Forelimb muscle (tissue), 1 donor: ENCODE data around the gene HS6ST2. TPM values are rescaled to one million over a fixed set of nuclear protein-coding genes. Genes with fewer than 3 reads are reported as not detected.

Experiments used
- DNase-seq: peaks from one replicate; pipeline ENCODE4 v3.0.0-alpha.2; 2013; ENCODE audit warnings: low read depth
- polyA plus RNA-seq: library from polyadenylated mRNA; unstranded; fragments of 120-200 nt; gene quantifications from one replicate; pipeline ENCODE4 v1.2.1, GENCODE V29; 2013; ENCODE audit not compliant: insufficient read length

Gene HS6ST2
- polyA plus RNA-seq, 1 donor: 46.5 TPM

GRCh38 chrX:132848296-132848970, 110.0 kb downstream of the HS6ST2 start:
- DNase-seq: no peak

GRCh38 chrX:132843363-132843762, 115.1 kb downstream of the HS6ST2 start:
- DNase-seq: no peak

DNA sequence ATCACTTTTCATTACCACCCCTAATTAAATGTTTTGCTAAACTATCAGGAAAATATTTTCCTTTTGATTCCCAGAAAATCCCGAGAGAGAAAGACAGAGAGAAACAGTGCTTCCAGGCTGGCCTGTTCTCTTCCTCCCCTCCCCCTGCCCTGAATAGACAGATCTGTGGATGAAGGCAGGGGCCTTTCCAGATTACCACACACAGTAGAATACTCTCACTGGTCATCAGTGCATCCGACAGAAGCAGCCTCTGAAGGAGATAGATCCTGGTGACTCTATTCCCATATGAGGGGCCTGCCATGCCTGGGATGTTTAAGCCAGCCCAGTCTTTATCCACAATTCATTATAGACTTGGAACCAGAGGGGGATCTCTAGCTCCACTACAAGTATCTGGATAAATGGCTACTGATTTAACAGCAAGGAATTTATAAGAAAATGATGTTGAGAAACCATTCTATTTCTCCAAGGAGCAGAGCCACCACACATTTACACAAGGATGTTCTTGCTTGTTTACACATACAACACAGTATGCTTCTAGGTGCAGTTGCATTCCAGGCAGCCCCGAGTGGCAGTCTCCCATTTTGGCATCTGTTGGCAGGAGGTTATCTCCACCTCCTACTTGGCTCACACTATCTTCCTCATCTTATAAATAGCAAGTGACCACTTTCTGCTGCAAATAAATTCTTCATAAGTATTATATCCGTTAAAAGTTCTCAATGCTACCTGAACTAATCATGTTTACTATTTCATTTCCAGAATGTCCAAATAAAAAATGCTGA, 115.8 kb downstream of the HS6ST2 start:
- no peak for DNase-seq

- DNase-seq: no peak
Measured at GRCh38 chrX:132837967-132838366, 120.5 kb downstream of the HS6ST2 start.

- DNase-seq: no peak
Measured at GRCh38 chrX:132837126-132837525, 121.3 kb downstream of the HS6ST2 start.

DNA sequence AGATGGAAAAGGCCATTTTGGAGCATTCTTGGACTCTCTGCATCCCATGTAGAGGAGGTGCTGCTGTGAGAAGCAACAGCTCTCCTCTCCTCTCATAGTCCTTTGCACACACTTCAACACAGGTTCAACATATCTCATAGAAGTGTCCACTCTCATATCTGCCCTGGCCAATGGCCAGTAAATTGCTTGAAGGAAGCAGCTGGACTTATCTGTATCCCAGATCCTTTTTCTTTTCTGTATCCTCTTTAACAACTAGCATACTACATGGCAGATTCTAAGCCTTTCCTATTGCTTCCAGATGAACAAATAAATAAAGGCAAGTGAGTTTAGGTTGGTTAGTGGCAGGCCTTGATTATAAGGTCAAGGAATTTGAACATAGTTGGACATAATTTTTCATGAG, 122.0 kb downstream of the HS6ST2 start:
- no peak for DNase-seq

- DNase-seq: no peak
Measured at GRCh38 chrX:132834741-132835140, 123.7 kb downstream of the HS6ST2 start.

GRCh38 chrX:132834109-132834508, 124.3 kb downstream of the HS6ST2 start:
- DNase-seq: no peak

DNA sequence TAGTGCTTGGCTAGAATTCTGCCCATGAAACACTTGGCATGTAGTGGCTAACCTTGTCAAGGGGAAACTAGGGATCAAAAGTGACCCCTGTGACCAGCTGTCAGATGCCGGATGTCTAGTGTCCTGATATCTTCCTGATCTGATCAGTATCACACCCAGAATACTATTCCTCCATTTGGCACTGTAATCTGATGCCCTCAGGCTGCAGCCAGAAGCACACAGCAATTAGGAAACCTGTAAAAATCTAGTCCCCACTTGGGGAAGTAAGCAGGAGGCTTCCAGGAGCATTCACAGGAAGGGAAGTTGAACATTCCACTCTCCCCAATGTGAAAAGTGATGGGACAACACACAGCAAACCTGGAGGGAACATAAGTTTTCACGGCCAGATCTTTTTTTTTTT, 125.1 kb downstream of the HS6ST2 start:
- no peak for DNase-seq

DNA sequence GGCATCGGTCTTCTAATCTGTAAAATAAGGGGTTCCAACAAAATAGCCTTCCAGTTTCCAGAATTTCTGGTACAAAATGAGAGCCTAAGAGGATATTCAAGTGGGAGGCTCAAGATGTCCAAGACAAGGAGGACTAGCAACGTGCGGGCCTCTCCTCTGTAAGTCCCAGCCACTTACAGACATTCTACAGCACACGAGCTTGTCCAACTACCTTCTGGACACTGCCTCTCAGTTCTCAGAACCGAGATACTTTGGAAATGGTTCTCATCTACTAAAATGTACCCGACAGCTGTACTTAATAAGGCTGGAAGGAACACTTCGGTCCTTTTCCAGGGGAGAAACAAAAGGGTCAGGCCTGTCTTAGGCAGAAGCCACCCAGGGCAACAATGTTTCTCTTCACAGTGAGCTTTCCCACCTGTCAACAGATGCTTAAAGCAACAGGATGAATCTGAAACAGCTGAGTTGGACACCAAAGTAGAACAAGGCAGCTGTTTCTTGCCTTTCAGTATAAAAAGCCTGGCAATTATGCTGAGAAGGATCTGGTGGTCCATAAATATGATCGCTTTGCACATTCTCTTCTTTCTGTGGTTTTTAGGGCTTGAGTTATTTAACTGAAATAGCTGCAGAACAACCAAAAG, 127.0 kb downstream of the HS6ST2 start:
- DNase-seq: no peak

- DNase-seq: no peak
Measured at GRCh38 chrX:132822634-132823012, 135.8 kb downstream of the HS6ST2 start.

GRCh38 chrX:132821974-132822633, 136.3 kb downstream of the HS6ST2 start:
- DNase-seq: no peak

- DNase-seq: no peak
Measured at GRCh38 chrX:132820675-132821074, 137.8 kb downstream of the HS6ST2 start.

DNA sequence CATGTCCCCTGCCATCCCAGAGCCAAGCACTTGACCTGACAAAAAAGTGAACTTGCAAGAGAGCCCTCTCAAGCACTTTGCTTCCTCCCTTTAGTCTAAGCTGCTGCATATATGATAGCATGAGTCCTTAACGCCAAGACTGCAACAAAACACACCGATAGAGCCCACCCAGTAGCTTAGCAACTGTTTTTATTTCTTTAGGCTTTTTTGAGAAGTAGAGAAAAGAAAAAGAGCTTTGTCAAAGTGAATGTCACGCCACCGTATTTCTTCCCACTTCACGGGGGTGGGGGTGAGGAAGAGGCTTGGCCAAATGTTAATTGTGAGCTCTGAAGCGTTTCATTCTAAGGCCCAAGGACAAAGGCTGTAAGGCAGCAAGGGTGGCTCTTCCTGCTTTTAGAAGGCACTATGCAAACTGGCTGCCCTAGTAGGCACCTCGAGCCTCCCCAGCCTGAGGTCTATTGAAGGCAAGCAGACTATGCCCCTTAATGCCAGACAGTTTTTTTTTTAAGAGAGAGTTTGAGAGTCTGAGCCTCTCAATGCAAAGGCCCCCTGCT, 138.6 kb downstream of the HS6ST2 start:
- DNase-seq: no peak

- no peak for DNase-seq
Measured at GRCh38 chrX:132818638-132819037, 139.8 kb downstream of the HS6ST2 start.

GRCh38 chrX:132815643-132816042, 142.8 kb downstream of the HS6ST2 start:
- no peak for DNase-seq

GRCh38 chrX:132810964-132811712, 147.3 kb downstream of the HS6ST2 start:
- DNase-seq: no peak

GRCh38 chrX:132810488-132810887, 147.9 kb downstream of the HS6ST2 start:
- no peak for DNase-seq

DNA sequence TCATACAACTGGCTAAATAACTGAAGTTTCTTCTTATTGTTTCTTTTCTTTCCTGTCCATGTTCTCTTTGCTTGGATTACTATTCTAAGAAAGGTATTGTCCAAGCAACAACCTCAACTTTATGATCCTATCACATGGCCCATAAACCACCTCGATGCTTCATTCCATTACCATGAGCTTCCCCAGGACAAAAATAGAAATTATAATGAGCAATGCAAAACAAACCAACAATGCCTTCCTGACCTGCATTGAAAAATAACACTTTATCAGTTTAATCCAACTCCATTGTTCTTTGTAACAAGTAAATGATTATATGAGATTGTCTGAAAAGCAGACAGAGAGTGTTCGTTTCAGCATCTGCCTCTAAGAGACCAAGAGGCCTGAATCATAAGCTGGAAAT, 148.8 kb downstream of the HS6ST2 start:
- DNase-seq: no peak

DNA sequence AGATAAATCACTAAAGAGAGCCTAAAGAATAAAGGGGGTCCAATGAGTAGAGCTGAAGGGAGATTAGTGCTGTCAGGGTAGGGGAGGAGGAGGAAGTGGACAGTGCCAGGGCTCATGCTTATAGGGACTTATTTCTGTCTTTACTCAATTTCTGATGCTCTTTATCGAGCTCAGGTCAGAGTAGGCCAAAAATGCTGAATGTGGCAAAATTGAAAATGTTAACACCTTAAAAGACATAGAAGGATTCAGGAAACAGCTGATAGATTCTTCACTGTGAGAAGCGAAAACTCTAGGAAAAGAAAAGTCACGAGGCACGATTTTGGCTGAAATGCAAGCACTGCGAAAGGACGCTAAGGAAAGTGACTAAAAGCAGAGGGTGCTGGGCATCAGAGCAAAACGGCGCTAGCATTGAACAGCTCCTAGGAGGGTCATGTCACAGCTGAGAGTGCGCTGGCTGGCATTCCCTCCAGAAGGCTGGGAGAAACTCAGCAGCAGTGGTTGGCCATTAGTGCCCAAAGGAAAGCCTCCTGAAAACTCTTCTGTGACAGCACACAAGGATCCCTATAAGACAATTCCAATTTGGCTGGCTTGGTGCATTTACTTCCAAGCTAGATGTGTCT, 150.9 kb downstream of the HS6ST2 start:
- DNase-seq: no peak

DNA sequence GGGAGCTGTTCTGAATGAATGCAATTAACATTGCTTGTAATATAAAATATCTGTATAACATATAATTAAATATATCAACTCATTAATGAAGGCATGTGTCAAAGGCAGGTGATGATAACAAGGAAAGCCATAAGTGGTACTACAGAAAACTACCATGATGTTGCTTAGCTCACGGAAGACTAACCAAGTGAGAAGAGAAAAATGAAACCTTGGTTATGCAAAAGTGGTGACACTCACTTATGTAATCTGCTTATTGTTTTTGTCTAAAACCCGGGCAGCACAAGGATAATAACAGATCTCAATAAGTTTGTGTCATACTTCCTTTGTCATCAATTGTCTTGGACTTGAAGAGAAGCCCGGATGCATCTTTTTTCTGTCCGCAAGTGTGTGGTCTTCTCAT, 156.4 kb downstream of the HS6ST2 start:
- DNase-seq: no peak
